ENCODE measurements around the gene TADA1. TPM values are rescaled to one million over a fixed set of nuclear protein-coding genes. Genes with fewer than 3 reads are reported as not detected.

Gene TADA1
- total RNA-seq (2021), result 15.2 and 17.8 TPM in 2 replicates
- percentile 85 among the genes with signal in this experiment for Bru-seq, nascent RNA
- BruChase-seq, experiment 1, labeled RNA remaining after a 2-hour chase, result percentile 87 among the genes with signal in this experiment
- BruChase-seq, experiment 2, labeled RNA remaining after a 6-hour chase, result percentile 57 among the genes with signal in this experiment
- long read RNA-seq, transcript TADA1-201 (8 exons, 2,159 nt), result major isoform, 39 of 43 reads
- long read RNA-seq, partial matches to known transcripts, result 2 of 43 reads
- long read RNA-seq, other reads (novel, unspliced or antisense), result 1 of 43 reads

- Histone ChIP-seq H3K36me3 (ENCODE audit: insufficient read depth, low read length, poor library complexity, severe bottlenecking) (no peaks in the 10 kb centered on the region), H3K27me3 (replicated peaks; ENCODE audit: insufficient read depth, low read depth, low read length, poor library complexity) (no peaks in the 10 kb centered on the region), H3K4me3 (ENCODE audit: low read depth, low read length, poor library complexity, severe bottlenecking) (peak within 1 kb of the TSS; percentile 72), H3K9me3 (ENCODE audit: low read depth, low read length, poor library complexity, severe bottlenecking) (no peaks in the 10 kb centered on the region), H3K27ac (ENCODE audit: low read depth, low read length, poor library complexity, severe bottlenecking) (peak within 1 kb of the TSS; percentile 88), H3K4me1 (ENCODE audit: insufficient read depth, low read length, poor library complexity, severe bottlenecking) (peaks cover 10% of the 10 kb centered on the region)
- ChIA-PET POLR2A (ENCODE audit: low non-redundant PET) (interaction anchor here (0.6 to 0.7 kb wide), 2 partner anchors 712 to 1844 kb away, joined by 3 to 5 read pairs; no protein-coding TSS in a partner anchor), CTCF (interaction anchor here (0.6 kb wide), 2 partner anchors 34 to 344 kb away, joined by 3 to 6 read pairs; no protein-coding TSS in a partner anchor)
- no peak for TF ChIP-seq EZH2 (IDR thresholded peaks at IDR 0.05; ENCODE audit: borderline replicate concordance, low read depth, low read length, poor library complexity, severe bottlenecking)
- TF ChIP-seq CTCF (conservative IDR thresholded peaks at IDR 0.05; ENCODE audit: low read depth, low read length), result no peak
- intact Hi-C loops (cut with micrococcal nuclease; ENCODE audit: unreplicated experiment), result no loop called here
- no TSS peak for BruUV-seq (replicated peaks)
- DNase-seq (ENCODE audit: low spot score), result peak; percentile 100
These were observed at the start of gene TADA1 for GRCh38 chr1:166875734-166876539. TSS of gene TADA1 (minus strand) at chr1:166876264. CDS start at chr1:166876233, 31 bp downstream.

DNA sequence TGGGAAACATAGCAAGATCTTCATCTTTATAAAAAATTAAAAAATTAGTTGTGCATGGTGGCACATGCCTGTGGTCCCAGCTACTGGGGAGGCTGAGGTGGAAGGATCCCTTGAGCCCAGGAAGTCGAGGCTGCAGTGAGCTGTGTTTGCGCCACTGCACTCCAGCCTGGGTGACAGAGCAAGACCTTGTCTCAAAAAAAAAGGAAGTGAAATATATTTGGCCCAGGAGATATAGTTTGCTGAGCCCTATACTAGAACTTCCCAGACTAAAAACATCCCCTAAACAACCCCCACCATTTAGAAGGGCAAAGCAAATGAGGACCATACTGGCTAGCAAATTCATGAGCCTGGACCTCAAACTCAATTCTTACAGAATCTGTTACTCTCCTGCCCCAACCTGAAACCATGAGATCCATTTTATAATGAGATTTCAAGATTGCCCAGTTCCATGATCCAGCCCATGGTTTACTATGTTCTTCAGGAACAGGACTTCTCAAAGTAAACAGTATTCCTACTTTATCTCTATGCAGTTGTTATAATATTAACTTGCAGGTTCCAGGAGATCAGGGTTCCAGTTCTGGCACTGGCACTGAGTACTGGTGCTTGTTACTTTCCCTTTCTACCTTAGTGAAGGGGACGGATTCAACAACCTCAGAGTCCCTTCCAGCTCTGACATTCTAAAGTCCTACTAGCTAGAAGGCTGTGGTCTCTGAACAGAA is 48.9 kb upstream of the TADA1 start:
- BruUV-seq (replicated peaks), result no TSS peak
- ChIA-PET POLR2A (ENCODE audit: low non-redundant PET) (no interaction called here), CTCF (no interaction called here)
- intact Hi-C loops (cut with micrococcal nuclease; ENCODE audit: unreplicated experiment), result no loop called here
- H3K27me3 ChIP-seq (replicated peaks; ENCODE audit: insufficient read depth, low read depth, low read length, poor library complexity), result peaks cover 58% of the 10 kb centered on the region
- H3K4me3 ChIP-seq (ENCODE audit: low read depth, low read length, poor library complexity, severe bottlenecking), result no peak overlapping the region
- no peak for DNase-seq (ENCODE audit: low spot score)
- TF ChIP-seq CTCF (conservative IDR thresholded peaks at IDR 0.05; ENCODE audit: low read depth, low read length), result no peak
- no peak for TF ChIP-seq EZH2 (IDR thresholded peaks at IDR 0.05; ENCODE audit: borderline replicate concordance, low read depth, low read length, poor library complexity, severe bottlenecking)
- H3K9me3 ChIP-seq (ENCODE audit: low read depth, low read length, poor library complexity, severe bottlenecking), result no peaks in the 10 kb centered on the region
- no peaks in the 10 kb centered on the region for H3K4me1 ChIP-seq (ENCODE audit: insufficient read depth, low read length, poor library complexity, severe bottlenecking)
- H3K27ac ChIP-seq (ENCODE audit: low read depth, low read length, poor library complexity, severe bottlenecking), result no peak overlapping the region
- no peaks in the 10 kb centered on the region for H3K36me3 ChIP-seq (ENCODE audit: insufficient read depth, low read length, poor library complexity, severe bottlenecking)
